ENCODE data around the gene MUSK.

The MUSK gene

GRCh38 chr9:110837401-110838005 is 168.9 kb downstream of the MUSK start:
- H3K79me2 ChIP-seq (ENCODE audit: insufficient read depth, low read length): no peaks in the 10 kb centered on the region
- no peaks in the 10 kb centered on the region for H3K4me1 ChIP-seq (ENCODE audit: insufficient read depth, low read length, severe bottlenecking)
- H4K20me1 ChIP-seq (ENCODE audit: insufficient read depth, low read length): no peaks in the 10 kb centered on the region
- H3K9ac ChIP-seq (ENCODE audit: low read length): no peak overlapping the region
- H2AFZ ChIP-seq (ENCODE audit: low read length): no peak overlapping the region
- no peaks in the 10 kb centered on the region for H3F3A ChIP-seq (ENCODE audit: insufficient read depth, low read length)
- H3K36me3 ChIP-seq (ENCODE audit: insufficient read depth, low read length): no peaks in the 10 kb centered on the region
- H3K9me2 ChIP-seq (ENCODE audit: low read depth, low read length): no peaks in the 10 kb centered on the region
- TF ChIP-seq CTCF (IDR thresholded peaks at IDR 0.05; ENCODE audit: low read length) (no peak), EZH2 (IDR thresholded peaks at IDR 0.05; ENCODE audit: borderline replicate concordance, low read length) (no peak)
- H3K4me2 ChIP-seq (ENCODE audit: low read length): no peak overlapping the region
- H3K27ac ChIP-seq (ENCODE audit: low read depth, low read length, poor library complexity, severe bottlenecking): no peak overlapping the region
- H3K27me3 ChIP-seq (ENCODE audit: insufficient read depth, low read length): no peaks in the 10 kb centered on the region
- H3K9me3 ChIP-seq (ENCODE audit: low read length): no peaks in the 10 kb centered on the region
- no peak overlapping the region for H3K4me3 ChIP-seq (ENCODE audit: low read depth, low read length, poor library complexity, severe bottlenecking)

GRCh38 chr9:110842169-110842568 is 173.6 kb downstream of the MUSK start:
- H3K36me3 ChIP-seq (ENCODE audit: insufficient read depth, low read length): no peaks in the 10 kb centered on the region
- no peaks in the 10 kb centered on the region for H4K20me1 ChIP-seq (ENCODE audit: insufficient read depth, low read length)
- H3K27ac ChIP-seq (ENCODE audit: low read depth, low read length, poor library complexity, severe bottlenecking): no peak overlapping the region
- no peaks in the 10 kb centered on the region for H3K9me3 ChIP-seq (ENCODE audit: low read length)
- H3K79me2 ChIP-seq (ENCODE audit: insufficient read depth, low read length): no peaks in the 10 kb centered on the region
- peak; percentile 19; the same call in 1 of the 2 replicates for TF ChIP-seq CTCF (IDR thresholded peaks at IDR 0.05; ENCODE audit: low read length)
- no peak for TF ChIP-seq EZH2 (IDR thresholded peaks at IDR 0.05; ENCODE audit: borderline replicate concordance, low read length)
- H3K9me2 ChIP-seq (ENCODE audit: low read depth, low read length): no peaks in the 10 kb centered on the region
- no peak overlapping the region for H3K4me3 ChIP-seq (ENCODE audit: low read depth, low read length, poor library complexity, severe bottlenecking)
- H3K4me1 ChIP-seq (ENCODE audit: insufficient read depth, low read length, severe bottlenecking): no peaks in the 10 kb centered on the region
- no peak overlapping the region for H3K9ac ChIP-seq (ENCODE audit: low read length)
- no peaks in the 10 kb centered on the region for H3K27me3 ChIP-seq (ENCODE audit: insufficient read depth, low read length)
- H3F3A ChIP-seq (ENCODE audit: insufficient read depth, low read length): no peaks in the 10 kb centered on the region
- no peak overlapping the region for H2AFZ ChIP-seq (ENCODE audit: low read length)
- no peak overlapping the region for H3K4me2 ChIP-seq (ENCODE audit: low read length)

GRCh38 chr9:110842986-110843385 is 174.4 kb downstream of the MUSK start:
- H3K9ac ChIP-seq (ENCODE audit: low read length): no peak overlapping the region
- H3K4me1 ChIP-seq (ENCODE audit: insufficient read depth, low read length, severe bottlenecking): no peaks in the 10 kb centered on the region
- TF ChIP-seq EZH2 (IDR thresholded peaks at IDR 0.05; ENCODE audit: borderline replicate concordance, low read length) (no peak), CTCF (IDR thresholded peaks at IDR 0.05; ENCODE audit: low read length) (no peak)
- H3K9me2 ChIP-seq (ENCODE audit: low read depth, low read length): no peaks in the 10 kb centered on the region
- no peak overlapping the region for H3K4me3 ChIP-seq (ENCODE audit: low read depth, low read length, poor library complexity, severe bottlenecking)
- no peaks in the 10 kb centered on the region for H3F3A ChIP-seq (ENCODE audit: insufficient read depth, low read length)
- H2AFZ ChIP-seq (ENCODE audit: low read length): no peak overlapping the region
- no peak overlapping the region for H3K27ac ChIP-seq (ENCODE audit: low read depth, low read length, poor library complexity, severe bottlenecking)
- H3K27me3 ChIP-seq (ENCODE audit: insufficient read depth, low read length): no peaks in the 10 kb centered on the region
- no peaks in the 10 kb centered on the region for H3K9me3 ChIP-seq (ENCODE audit: low read length)
- H4K20me1 ChIP-seq (ENCODE audit: insufficient read depth, low read length): no peaks in the 10 kb centered on the region
- no peaks in the 10 kb centered on the region for H3K79me2 ChIP-seq (ENCODE audit: insufficient read depth, low read length)
- no peak overlapping the region for H3K4me2 ChIP-seq (ENCODE audit: low read length)
- H3K36me3 ChIP-seq (ENCODE audit: insufficient read depth, low read length): no peaks in the 10 kb centered on the region

All from OCI-LY1 (cell line).